ENCODE data around the gene MOB3B. TPM values are rescaled to one million over a fixed set of nuclear protein-coding genes. Genes with fewer than 3 reads are reported as not detected.

MOB3B gene
- total RNA-seq, 1 donor from 2014 or later, result 1.4 TPM

DNA sequence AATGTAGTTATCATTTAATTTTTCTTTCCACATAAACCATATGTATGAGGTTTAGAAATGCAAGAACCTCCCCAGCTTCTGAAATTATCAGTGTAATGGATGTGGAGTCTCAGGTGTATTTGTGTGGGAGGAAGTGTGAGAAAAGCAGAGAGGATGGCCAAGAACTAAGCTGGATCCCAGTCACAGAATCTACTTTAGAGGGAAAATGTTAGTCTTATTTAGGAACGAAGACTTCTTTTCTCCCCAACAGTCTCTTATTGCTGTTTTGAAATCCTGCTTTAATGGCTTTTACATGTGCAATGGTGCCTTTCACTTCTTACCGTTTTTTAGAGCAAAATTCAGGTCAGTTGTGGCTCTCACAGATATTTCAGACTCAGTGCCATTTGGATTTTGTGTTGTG, 235.6 kb downstream of the MOB3B start:
- Histone ChIP-seq H3K36me3 (ENCODE audit: control insufficient read depth, insufficient read depth, low read length) (no peaks in the 10 kb centered on the region), H3K4me3 (ENCODE audit: low read depth, low read length) (no peak overlapping the region), H3K27me3 (ENCODE audit: control insufficient read depth, insufficient read depth, low read length) (no peaks in the 10 kb centered on the region)
- no peak for TF ChIP-seq CTCF (IDR thresholded peaks at IDR 0.05; ENCODE audit: insufficient read depth, low read length, poor library complexity, severe bottlenecking)
- no peak for DNase-seq (ENCODE audit: low read depth)

DNA sequence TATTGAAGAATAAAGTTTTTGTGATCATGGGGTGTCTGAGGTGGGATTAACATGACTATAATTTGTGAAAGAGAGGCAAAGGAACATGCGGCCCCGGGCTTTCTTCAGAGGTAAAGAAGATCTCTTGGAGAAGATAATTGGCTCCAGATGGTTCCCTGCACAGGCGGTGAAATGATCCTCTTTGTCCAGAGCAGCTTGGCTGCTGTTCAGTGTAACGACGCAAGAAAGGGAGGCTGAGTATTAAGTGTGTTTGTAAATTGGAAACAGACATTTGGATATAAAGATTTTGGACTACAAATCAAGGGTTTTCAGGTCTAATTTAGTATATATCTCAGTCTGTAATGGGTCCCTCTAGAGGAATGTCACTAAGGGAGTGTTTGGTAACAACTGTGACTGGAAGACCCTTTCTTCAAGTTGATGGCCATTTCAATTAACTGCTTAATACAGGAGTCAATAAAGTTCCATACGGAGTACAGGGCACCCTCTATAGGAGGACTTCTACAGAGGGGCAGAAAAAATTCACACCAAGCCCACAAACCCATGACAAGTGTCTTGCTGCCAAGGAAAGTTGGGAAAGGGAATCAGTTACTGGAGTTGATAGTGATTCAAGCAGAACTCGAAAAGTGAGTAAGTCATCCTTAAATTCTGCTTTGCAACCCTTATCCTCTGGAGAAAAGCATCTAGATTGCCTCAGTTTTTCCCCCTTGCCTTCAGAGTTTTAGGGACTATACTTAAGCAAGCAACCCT, 236.8 kb downstream of the MOB3B start:
- no peak for TF ChIP-seq CTCF (IDR thresholded peaks at IDR 0.05; ENCODE audit: insufficient read depth, low read length, poor library complexity, severe bottlenecking)
- no peak for DNase-seq (ENCODE audit: low read depth)
- Histone ChIP-seq H3K27me3 (ENCODE audit: control insufficient read depth, insufficient read depth, low read length) (no peaks in the 10 kb centered on the region), H3K4me3 (ENCODE audit: low read depth, low read length) (no peak overlapping the region), H3K36me3 (ENCODE audit: control insufficient read depth, insufficient read depth, low read length) (no peaks in the 10 kb centered on the region)

DNA sequence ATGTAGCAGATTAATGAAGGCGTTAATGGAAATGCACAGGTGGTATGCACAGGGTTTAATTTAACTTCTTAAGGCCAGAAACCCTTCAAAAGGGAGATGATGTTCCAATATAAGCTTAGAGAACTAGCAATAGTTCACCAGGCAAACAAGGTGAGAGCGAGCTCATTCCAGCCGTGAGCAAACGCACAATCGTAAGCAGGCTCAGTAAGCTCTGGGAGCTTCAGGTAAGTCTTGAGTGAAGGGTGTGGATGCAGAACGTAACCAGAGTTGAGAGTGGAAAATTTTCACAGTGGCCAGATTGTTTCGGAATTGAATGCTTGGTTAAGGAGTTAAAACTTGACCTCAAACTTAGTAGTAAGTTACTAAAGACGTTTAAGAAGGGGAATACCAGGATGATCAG, 238.3 kb downstream of the MOB3B start:
- H3K36me3 ChIP-seq (ENCODE audit: control insufficient read depth, insufficient read depth, low read length), result no peaks in the 10 kb centered on the region
- H3K27me3 ChIP-seq (ENCODE audit: control insufficient read depth, insufficient read depth, low read length), result no peaks in the 10 kb centered on the region
- no peak for DNase-seq (ENCODE audit: low read depth)
- no peak for TF ChIP-seq CTCF (IDR thresholded peaks at IDR 0.05; ENCODE audit: insufficient read depth, low read length, poor library complexity, severe bottlenecking)
- H3K4me3 ChIP-seq (ENCODE audit: low read depth, low read length), result no peak overlapping the region

DNA sequence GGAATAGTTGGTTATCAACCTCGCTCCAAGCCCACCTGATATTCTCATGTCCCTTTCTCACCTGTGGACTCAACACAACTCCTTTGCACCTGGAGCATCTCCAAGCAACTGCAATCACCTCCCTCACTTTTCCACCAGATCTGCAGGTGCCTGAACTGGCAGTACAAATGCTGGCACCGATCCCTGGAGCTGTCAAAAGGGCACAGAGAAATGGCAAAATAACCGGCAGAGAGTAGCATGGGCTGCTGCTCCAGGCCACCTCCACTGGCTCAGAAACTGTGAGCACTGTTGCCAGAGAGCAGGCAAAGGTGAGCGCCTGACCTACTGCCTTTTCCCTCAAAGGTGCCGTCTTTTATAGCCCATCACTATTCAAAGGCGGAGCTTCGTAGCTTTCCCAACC, 247.3 kb downstream of the MOB3B start:
- TF ChIP-seq CTCF (IDR thresholded peaks at IDR 0.05; ENCODE audit: insufficient read depth, low read length, poor library complexity, severe bottlenecking), result no peak
- no peaks in the 10 kb centered on the region for H3K36me3 ChIP-seq (ENCODE audit: control insufficient read depth, insufficient read depth, low read length)

GRCh38 chr9:27280860-27281259, 248.8 kb downstream of the MOB3B start:
- no peak for DNase-seq (ENCODE audit: low read depth)
- H3K4me3 ChIP-seq (ENCODE audit: low read depth, low read length), result no peak overlapping the region
- no peaks in the 10 kb centered on the region for H3K27me3 ChIP-seq (ENCODE audit: control insufficient read depth, insufficient read depth, low read length)
- no peak for TF ChIP-seq CTCF (IDR thresholded peaks at IDR 0.05; ENCODE audit: insufficient read depth, low read length, poor library complexity, severe bottlenecking)
- no peaks in the 10 kb centered on the region for H3K36me3 ChIP-seq (ENCODE audit: control insufficient read depth, insufficient read depth, low read length)

More for the DNA sequence above, 247.3 kb downstream of the MOB3B start:
- Histone ChIP-seq H3K27me3 (ENCODE audit: control insufficient read depth, insufficient read depth, low read length) (no peaks in the 10 kb centered on the region), H3K4me3 (ENCODE audit: low read depth, low read length) (no peak overlapping the region)
- no peak for DNase-seq (ENCODE audit: low read depth)

DNA sequence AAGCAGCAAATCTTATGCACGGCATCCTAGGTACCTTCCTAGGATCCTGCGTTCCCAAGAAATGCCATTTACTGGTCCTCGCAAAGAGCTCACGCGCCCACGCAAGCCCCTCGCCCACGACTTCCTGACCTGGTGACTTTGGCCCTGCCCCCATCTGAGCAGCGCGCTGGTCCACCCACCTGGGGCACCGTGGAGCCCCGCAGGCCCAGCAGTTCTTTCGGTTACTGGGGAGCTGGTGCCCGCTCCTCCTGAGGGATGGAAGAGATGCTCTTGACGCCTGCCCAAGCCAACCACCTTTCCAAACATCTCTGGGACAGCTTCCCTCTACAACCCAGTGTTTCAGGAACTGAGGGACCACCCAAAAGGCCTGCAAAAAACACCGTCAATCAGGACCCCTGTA, 249.4 kb downstream of the MOB3B start:
- DNase-seq (ENCODE audit: low read depth), result no peak
- TF ChIP-seq CTCF (IDR thresholded peaks at IDR 0.05; ENCODE audit: insufficient read depth, low read length, poor library complexity, severe bottlenecking), result no peak

More for the DNA sequence above, 249.4 kb downstream of the MOB3B start:
- Histone ChIP-seq H3K4me3 (ENCODE audit: low read depth, low read length) (no peak overlapping the region), H3K36me3 (ENCODE audit: control insufficient read depth, insufficient read depth, low read length) (no peaks in the 10 kb centered on the region), H3K27me3 (ENCODE audit: control insufficient read depth, insufficient read depth, low read length) (no peaks in the 10 kb centered on the region)

All from kidney epithelial cell (primary cell).